Diencephalon (tissue), 1 donor: ENCODE measurements around the gene CLK1. TPM values are rescaled to one million over a fixed set of nuclear protein-coding genes. Genes with fewer than 3 reads are reported as not detected.

Experiments used
- small RNA-seq: library from RNA; depleted of rRNA; stranded (forward); fragments of <200 nt; gene quantifications from one replicate; pipeline ENCODE3, GENCODE V24; 2014
- total RNA-seq: library from RNA; depleted of rRNA; stranded (reverse); fragments of >200 nt; gene quantifications from one replicate; pipeline ENCODE4 v1.2.3, GENCODE V29; 2014

The CLK1 gene
- total RNA-seq: 129 TPM

DNA sequence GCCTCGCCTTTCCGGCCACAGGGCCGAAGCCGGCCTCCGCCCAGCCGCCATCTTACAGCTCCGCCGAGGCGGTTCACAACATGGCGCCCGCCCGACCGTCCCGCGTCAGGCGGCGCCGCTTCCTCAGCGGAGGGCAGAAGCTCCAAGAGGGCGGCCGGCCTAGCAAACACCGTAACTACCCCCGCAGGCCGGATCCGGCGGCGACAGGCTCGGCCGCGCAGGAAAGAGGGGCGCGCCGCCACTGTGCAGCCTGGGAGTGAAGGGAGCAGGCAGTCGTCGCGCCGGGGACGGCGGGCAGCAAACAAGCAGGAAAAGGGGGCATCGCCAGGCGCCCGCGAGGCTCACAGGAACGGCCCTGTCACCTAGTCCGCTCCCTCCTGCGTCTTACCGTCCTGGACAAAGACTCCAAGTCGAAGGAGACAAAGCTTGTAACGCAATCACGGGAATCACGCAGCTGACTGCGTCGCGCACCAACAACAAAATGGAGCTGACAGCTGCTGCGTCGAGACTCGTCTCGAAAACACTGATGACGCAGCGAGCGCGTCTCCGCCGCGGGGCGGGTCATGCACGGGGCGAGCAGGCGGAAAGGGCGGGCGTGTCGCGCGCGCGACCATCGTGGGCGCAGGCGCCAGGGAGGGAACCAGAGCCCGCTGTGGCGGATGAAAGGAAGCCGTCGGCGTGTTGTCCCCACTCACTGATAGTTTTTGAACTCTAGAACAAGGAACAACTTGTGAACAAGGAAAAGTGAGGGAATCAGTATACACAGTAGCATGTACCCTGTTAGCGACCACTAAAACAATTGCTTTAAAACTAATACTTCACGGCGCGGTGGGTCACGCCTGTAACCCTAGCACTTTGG is at the start of gene CLK1:
CLK1 (minus strand) TSS at position 483 of the 859 bp plus-strand sequence. CDS start 2,796 bp downstream, outside the sequence.

GRCh38 chr2:200888704-200889625 is 24.5 kb upstream of the CLK1 start, which contains the start of the genes NIF3L1 and PPIL3:
NIF3L1 (plus strand) TSS chr2:200889371; CDS start chr2:200891944, 2,573 bp downstream.
PPIL3 (minus strand) TSS chr2:200889077; CDS start chr2:200887615, 1,462 bp downstream.

GRCh38 chr2:200811333-200812121 is 52.9 kb downstream of the CLK1 start, which contains the start of gene BZW1:
BZW1 (plus strand) TSS chr2:200811910; CDS start chr2:200813218, 1,308 bp downstream.

Small RNAs within 50 kb of the gene (small RNA-seq; reads per million reads assigned to genes)
- gene RF00019 (not detected), gene RNA5SP115 (not detected), gene RNU6-312P (not detected), gene RNU6-31P (not detected), gene RNU6-762P (not detected)

Other genes with a start within 250 kb of the CLK1 start
- gene BZW1, start 52.7 kb downstream of the CLK1 start, total RNA-seq: 409 TPM
- gene PPIL3, start 24.4 kb upstream of the CLK1 start, total RNA-seq: 56.1 TPM
- 34.4 TPM for gene NIF3L1, start 24.7 kb upstream of the CLK1 start, total RNA-seq
- 21.2 TPM for gene ORC2, start 99.0 kb upstream of the CLK1 start, total RNA-seq
- gene HYCC2, start 207.0 kb upstream of the CLK1 start, total RNA-seq: 62.3 TPM
- gene NDUFB3, start 207.3 kb upstream of the CLK1 start, total RNA-seq: 57.7 TPM